HG02642 (cell line): Measurements from ENCODE around the gene ACSBG1.

Experiments
- ATAC-seq: cut with Tn5 transposase; IDR thresholded peaks from one replicate; pipeline ENCODE4 v1.9.1; 2021; ENCODE audit warnings: mild to moderate bottlenecking; ENCODE audit not compliant: unreplicated experiment, poor library complexity

Gene ACSBG1, protein sequence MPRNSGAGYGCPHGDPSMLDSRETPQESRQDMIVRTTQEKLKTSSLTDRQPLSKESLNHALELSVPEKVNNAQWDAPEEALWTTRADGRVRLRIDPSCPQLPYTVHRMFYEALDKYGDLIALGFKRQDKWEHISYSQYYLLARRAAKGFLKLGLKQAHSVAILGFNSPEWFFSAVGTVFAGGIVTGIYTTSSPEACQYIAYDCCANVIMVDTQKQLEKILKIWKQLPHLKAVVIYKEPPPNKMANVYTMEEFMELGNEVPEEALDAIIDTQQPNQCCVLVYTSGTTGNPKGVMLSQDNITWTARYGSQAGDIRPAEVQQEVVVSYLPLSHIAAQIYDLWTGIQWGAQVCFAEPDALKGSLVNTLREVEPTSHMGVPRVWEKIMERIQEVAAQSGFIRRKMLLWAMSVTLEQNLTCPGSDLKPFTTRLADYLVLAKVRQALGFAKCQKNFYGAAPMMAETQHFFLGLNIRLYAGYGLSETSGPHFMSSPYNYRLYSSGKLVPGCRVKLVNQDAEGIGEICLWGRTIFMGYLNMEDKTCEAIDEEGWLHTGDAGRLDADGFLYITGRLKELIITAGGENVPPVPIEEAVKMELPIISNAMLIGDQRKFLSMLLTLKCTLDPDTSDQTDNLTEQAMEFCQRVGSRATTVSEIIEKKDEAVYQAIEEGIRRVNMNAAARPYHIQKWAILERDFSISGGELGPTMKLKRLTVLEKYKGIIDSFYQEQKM

DNA sequence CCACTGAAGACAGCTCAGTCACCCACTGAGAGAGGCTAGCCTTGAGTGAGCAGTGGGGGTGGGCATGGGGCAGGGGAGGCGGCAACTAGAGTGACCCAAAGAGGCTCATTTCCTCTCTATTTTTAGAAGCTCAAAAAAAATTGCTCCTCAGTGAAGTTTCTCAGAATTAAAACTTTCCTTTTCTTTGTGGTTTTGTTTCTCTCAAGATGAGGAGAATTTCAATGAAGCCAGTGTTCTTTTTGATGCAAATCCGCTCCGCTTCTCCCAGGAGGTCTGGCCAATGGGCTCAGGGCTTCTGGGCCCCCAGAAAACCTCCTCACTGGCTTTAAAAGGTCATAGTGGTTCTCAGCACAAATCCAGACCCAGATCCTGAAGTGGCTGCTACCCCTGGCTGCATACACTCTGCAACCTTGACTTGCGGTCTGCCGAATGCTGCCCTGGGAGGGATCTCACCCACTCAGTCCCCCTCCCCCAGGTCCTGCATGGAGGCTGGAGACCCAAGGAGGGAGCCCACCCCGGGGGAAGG, at the start of gene ACSBG1:
TSS of gene ACSBG1 (minus strand) at position 51 of the 526 bp plus-strand sequence. CDS start 64 bp downstream, outside the sequence.
- no peak for ATAC-seq

DNA sequence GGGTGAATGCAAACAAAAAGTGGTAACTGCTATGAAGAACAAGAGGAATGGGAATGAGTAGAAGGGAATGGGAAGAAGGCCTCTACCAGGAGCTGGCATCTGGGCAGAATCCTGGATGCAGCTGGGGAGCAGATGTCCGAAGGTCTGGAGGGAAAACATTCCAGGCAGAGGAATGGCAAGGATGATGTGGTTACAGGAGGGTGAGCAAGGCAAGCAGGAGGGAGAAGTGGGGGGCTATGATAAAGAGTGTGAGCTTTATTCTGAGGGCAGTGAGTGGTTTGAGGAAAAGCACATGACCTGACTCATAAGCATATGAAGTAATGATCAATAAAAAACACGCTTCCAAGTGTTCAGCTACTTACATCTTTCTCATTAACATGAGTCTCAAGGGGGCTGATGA, 48.0 kb upstream of the ACSBG1 start:
- no peak for ATAC-seq

- no peak for ATAC-seq
These were observed 46.1 kb upstream of the ACSBG1 start for GRCh38 chr15:78280319-78281072.

- no peak for ATAC-seq
These were observed 41.9 kb upstream of the ACSBG1 start for GRCh38 chr15:78276064-78276943.

DNA sequence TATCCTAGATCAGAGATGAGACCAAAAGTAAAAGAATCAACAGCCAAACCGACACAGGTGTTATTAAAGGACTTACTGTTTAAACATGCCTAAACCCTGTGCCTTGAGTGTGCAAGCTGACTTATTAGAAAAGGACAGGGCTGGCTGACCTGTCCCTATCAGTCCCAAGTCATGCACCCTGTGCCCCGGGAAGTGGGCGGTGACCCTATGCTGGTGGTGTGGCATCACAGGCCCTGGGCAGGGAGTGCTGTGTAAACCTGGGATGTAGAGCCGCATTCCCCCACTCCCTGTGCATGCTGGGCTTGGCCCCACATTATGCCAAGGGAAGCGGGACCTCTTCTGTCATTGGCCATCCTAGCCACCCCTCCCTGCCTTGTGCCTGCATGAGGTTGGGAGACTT, 40.6 kb upstream of the ACSBG1 start:
- no peak for ATAC-seq

DNA sequence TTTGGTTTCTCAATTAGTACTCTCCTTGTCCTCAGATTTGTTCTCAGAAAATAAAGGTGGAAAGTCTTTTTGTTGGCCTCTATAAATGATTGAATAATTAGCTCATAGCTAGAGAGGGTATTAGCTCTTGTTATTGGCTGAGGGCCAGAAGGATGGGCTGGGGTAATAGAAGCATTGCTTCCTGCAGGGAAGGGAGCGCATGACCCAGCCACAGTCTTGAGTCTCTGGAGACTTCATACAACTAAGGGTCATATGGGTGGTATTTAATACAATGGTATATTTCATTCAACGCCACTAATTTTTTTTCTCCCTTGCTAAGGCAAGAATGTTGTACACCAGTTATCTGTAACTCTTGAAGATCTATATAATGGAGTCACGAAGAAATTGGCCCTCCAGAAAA, 38.4 kb upstream of the ACSBG1 start:
- no peak for ATAC-seq

DNA sequence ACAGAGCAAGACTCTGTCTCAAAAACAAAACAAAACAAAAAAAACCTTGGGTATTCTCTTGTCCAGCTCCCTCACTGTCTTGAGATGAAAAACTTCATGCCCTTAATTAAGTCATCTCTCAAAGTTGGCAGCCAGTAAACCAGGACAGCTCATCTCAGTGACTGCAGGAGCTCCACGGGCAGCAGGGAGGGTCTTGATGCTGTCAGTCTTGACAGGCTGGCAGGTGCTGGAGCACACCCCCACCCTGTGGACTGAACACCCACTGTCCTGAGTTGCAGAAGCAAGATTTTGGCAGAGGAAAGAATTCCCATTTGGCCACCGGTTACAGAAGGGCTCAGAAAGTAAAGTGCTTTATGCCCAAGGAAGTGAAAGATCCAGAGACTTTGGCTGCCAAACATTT, 38.0 kb upstream of the ACSBG1 start:
- ATAC-seq: no peak

DNA sequence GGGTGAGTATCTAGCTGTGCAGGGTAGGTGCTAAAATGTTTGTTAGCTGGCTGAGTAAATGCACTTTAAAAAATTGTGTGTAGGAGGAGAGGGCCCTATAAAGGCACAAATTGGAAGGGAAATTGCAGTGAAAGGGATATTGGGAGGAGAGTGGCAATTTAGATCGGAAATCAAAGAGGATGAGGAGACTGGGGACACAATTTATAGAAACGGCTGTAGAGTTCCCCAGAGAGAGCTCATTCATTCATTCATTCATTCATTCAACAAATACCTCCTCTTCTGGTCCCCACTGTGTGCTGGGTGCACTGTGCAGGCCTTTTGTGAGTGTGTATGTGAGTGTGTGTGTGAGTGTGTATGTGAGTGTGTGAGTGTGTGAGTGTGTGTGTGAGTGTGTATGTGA, 32.4 kb upstream of the ACSBG1 start:
- no peak for ATAC-seq

GRCh38 chr15:78266229-78266628, 31.9 kb upstream of the ACSBG1 start:
- ATAC-seq: no peak

GRCh38 chr15:78265752-78266224, 31.4 kb upstream of the ACSBG1 start:
- ATAC-seq: no peak

DNA sequence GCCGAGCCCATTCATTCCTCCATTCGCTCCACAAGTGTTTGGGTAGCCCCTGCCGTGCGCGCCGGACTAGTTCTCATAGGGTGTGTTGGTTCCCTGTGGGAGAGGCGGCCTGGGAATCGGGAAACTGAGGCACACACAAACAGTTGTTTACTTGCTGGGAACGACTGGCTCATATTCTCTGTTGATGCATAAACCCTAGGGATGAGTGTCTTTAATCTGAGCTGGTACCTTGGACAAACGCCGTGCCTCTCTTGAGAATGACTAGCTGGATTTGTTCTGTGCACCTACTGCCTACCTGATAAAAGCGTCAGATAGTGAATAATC, 30.7 kb upstream of the ACSBG1 start:
- no peak for ATAC-seq

GRCh38 chr15:78264304-78265136, 30.2 kb upstream of the ACSBG1 start, which contains the start of gene DNAJA4:
Gene DNAJA4 (plus strand): TSS chr15:78264562. CDS start chr15:78264764, 202 bp downstream.
- ATAC-seq: no peak

- no peak for ATAC-seq
These were observed 29.5 kb upstream of the ACSBG1 start for GRCh38 chr15:78263907-78264303.

DNA sequence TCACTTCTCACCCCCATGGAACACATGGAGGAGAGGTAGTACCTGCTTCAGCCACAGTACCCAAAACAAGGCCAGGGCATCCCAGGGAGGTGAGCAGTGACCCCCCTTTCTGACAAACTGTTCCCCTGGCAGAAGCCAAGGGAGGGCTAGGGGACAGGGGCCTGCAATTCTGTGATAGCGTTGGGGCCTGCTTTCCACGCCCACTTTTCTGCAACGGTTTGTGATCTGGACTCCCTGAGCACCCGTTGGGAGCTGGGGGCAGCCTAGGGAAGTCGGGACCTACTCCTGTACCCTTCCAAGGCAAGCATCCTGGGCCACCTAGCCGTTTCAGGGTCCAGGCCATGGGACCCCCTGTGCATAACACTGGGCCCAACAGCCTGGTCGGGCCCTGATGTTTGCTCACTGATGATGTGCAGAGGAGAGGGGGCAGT, 29.0 kb upstream of the ACSBG1 start:
- no peak for ATAC-seq

GRCh38 chr15:78261062-78261461, 26.7 kb upstream of the ACSBG1 start:
- ATAC-seq: no peak

DNA sequence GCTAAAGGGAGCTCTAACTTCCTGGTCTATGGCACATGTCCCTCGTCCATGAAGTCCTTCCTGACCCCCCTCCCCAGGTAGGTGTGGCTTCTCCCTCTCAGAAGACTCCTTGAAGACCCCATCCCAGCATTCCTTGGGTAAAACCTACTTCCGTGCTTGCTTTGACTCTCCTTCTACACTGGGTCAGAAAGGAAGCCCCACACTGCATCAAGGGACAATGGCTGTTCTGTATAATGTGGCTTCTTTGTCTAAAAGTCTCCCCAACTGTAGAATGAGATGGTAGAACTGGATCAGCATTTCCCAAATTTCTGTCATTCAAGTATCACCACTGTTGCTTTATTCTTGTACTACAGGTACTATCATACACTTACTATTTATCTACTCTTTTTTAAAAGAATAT, 26.1 kb upstream of the ACSBG1 start:
- no peak for ATAC-seq

DNA sequence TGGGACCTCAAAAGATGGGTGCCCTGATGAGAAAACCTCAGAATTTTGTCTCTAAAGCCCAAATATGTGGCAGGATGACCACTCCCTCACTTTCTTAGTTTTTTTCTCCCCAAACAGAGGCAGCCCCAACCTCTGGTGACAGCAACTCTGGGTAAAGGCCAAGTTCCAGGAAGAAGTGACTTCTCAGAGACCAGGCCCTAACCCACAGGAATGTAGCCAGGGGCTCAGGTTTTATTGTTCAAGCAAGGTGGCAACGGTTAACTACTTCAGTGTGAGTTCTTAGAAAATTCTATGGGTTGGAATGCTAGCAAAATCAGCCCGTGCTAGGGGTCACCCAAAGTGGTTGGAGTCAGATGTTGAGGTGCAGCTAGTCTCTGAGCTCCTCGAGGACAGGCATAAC, 24.9 kb upstream of the ACSBG1 start:
- no peak for ATAC-seq

DNA sequence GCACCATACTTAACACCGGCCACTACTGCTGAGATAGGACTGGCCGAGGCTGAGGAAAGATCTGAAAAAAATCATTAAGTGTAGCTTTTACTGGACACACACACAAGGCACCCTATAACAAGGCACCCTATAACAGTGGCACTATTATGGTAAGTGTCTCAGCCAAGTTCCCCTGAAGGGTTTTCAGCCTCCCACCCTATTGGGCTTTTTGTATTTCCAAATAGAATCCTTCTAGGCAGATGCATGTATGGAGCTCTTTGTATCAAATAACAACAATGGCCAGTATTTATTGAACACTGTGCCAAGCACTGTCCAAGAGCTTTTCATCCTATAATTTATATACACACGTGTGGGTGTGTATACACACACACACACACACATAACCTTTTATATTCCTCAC, 23.3 kb upstream of the ACSBG1 start:
- ATAC-seq: no peak

DNA sequence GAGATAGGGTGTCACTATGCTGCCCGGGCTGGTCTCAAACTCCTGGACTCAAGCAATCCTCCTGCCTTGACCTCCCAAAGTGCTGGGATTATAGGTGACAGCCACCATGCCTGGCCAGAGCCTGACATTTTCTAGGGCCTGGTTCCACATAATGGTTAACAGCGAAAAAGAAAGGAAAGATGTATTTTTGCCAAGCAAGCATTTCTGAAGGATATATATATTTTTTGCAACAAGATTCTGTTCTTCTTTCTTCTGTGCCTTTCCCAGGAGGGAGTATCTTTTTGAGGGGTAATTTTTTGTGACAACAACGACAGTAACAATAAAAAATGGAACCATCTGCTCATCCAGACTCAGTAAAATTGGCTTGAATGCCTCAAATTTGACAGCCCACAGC, 21.7 kb upstream of the ACSBG1 start:
- no peak for ATAC-seq
